ENCODE measurements around the gene F2. TPM values are rescaled to one million over a fixed set of nuclear protein-coding genes. Genes with fewer than 3 reads are reported as not detected.

The F2 gene
- total and polyA plus RNA-seq, 2 of the 13 experiments (the other 11 are each of a cell fraction or from before 2014, with no cell fraction given): 330 to 801 TPM

- peak; percentile 6; the same call in 1 of the 2 replicates for TF ChIP-seq DZIP1 (CRISPR knock-in tag; IDR thresholded peaks at IDR 0.05)
- TF ChIP-seq RARG (CRISPR knock-in tag; IDR thresholded peaks at IDR 0.05; ENCODE audit: low read depth): no peak
- TF ChIP-seq TBL1XR1 (IDR thresholded peaks at IDR 0.05; ENCODE audit: borderline replicate concordance, low read length, partially characterized antibody): peak; percentile 17
- TF ChIP-seq ZNF232 (CRISPR knock-in tag; IDR thresholded peaks at IDR 0.05; ENCODE audit: borderline replicate concordance): no peak
- no peak for TF ChIP-seq PREB (CRISPR knock-in tag; IDR thresholded peaks at IDR 0.05)
- TF ChIP-seq GZF1 (CRISPR knock-in tag; IDR thresholded peaks at IDR 0.05): no peak
- peak; percentile 74; the same call in 1 of the 2 replicates for TF ChIP-seq SNAI1 (CRISPR knock-in tag; IDR thresholded peaks at IDR 0.05; ENCODE audit: borderline replicate concordance)
- TF ChIP-seq DDIT3 (CRISPR knock-in tag; IDR thresholded peaks at IDR 0.05): no peak
- no peak for TF ChIP-seq THYN1 (CRISPR knock-in tag; IDR thresholded peaks at IDR 0.05; ENCODE audit: borderline replicate concordance, low read depth)
- peak; percentile 96 for TF ChIP-seq RBFOX2 (IDR thresholded peaks at IDR 0.05; ENCODE audit: low read depth, low read length)
- TF ChIP-seq TRAFD1 (CRISPR knock-in tag; IDR thresholded peaks at IDR 0.05; ENCODE audit: borderline replicate concordance): no peak
- peak; percentile 95 for TF ChIP-seq NR2C2 (CRISPR knock-in tag; IDR thresholded peaks at IDR 0.05; ENCODE audit: borderline replicate concordance)
- peak; percentile 73; the same call in 1 of the 2 replicates for TF ChIP-seq ZNF230 (CRISPR knock-in tag; IDR thresholded peaks at IDR 0.05)
- TF ChIP-seq ATF1 (CRISPR knock-in tag; IDR thresholded peaks at IDR 0.05): peak; percentile 74
- TF ChIP-seq IRX3 (CRISPR knock-in tag; IDR thresholded peaks at IDR 0.05; ENCODE audit: borderline replicate concordance, low read depth): no peak
- no peak for TF ChIP-seq NFE2L1 (CRISPR knock-in tag; IDR thresholded peaks at IDR 0.05; ENCODE audit: borderline replicate concordance)
- TF ChIP-seq LBX2 (CRISPR knock-in tag; IDR thresholded peaks at IDR 0.05; ENCODE audit: borderline replicate concordance): 0 out of 2 replicates have a peak, but pooled peaks have one; percentile 23
- peak; percentile 90 for TF ChIP-seq ZNF574 (CRISPR knock-in tag; IDR thresholded peaks at IDR 0.05)
Observed at GRCh38 chr11:46700241-46701077, 18.6 kb upstream of the F2 start, which contains the start of the genes ARHGAP1 and ZNF408 (continued).
